ENCODE results near the gene STK38.
"Not testable (repeated sequence)": the region's sequence is repeated elsewhere in the genome, so short reads cannot be mapped to it uniquely, and the experiment has no call there.

STK38 gene

GRCh38 chr6:36459501-36459900 lies 87.8 kb downstream of the STK38 start:
- Histone ChIP-seq H2BK15ac (ENCODE audit: low read length) (no peak overlapping the region), H3K4me2 (ENCODE audit: insufficient read depth, low read length, poor library complexity, severe bottlenecking) (no peak overlapping the region), H3K27me3 (ENCODE audit: control insufficient read depth in 3 of 3, insufficient read depth in 3 of 3, low read depth in 1 of 3, low read length in 3 of 3) (no peaks in the 10 kb centered on the region), H4K8ac (ENCODE audit: low read depth, low read length) (no peak overlapping the region), H2AK5ac (ENCODE audit: low read depth, low read length) (no peak overlapping the region), H2BK12ac (ENCODE audit: low read length) (no peak overlapping the region), H3K18ac (ENCODE audit: low read length) (no peak overlapping the region), H3K9me3 (replicated peaks in 1 of 2; ENCODE audit: control insufficient read depth in 2 of 2, insufficient read depth in 1 of 2, low read depth in 1 of 2, low read length in 2 of 2) (peaks cover 0 to 5% of the 10 kb centered on the region in 2 donors), H3K14ac (ENCODE audit: low read length) (no peak overlapping the region), H3K79me1 (ENCODE audit: low read depth, low read length) (no peaks in the 10 kb centered on the region), H3K23ac (ENCODE audit: low read depth, low read length, poor library complexity) (no peak overlapping the region), H2AFZ (ENCODE audit: low read length) (no peak overlapping the region), H3K9ac (ENCODE audit: low read depth, low read length, poor library complexity) (no peak overlapping the region), H3K36me3 (replicated peaks in 1 of 2; ENCODE audit: control insufficient read depth in 2 of 2, insufficient read depth in 2 of 2, low read length in 2 of 2) (peaks cover 1 to 21% of the 10 kb centered on the region in 2 donors), H3K4me1 (ENCODE audit: control insufficient read depth in 2 of 2, insufficient read depth in 1 of 2, low read depth in 1 of 2, low read length in 2 of 2) (no peaks in the 10 kb centered on the region), H4K91ac (ENCODE audit: low read depth, low read length, poor library complexity) (no peak overlapping the region), H2BK5ac (ENCODE audit: low read length) (no peak overlapping the region), H3K4ac (ENCODE audit: low read length) (no peak overlapping the region), H2BK120ac (ENCODE audit: low read depth, low read length) (no peak overlapping the region), H3K27ac (replicated peaks; ENCODE audit: low read length) (no peak overlapping the region), H3K4me3 (ENCODE audit: low read length in 2 of 2) (no peak overlapping the region)
- no peak for DNase-seq (ENCODE audit: low spot score)

GRCh38 chr6:36455486-36456027 lies 91.7 kb downstream of the STK38 start:
- Histone ChIP-seq H3K14ac (ENCODE audit: low read length) (no peak overlapping the region), H2BK120ac (ENCODE audit: low read depth, low read length) (no peak overlapping the region)

GRCh38 chr6:36452897-36453296 lies 94.4 kb downstream of the STK38 start:
- not testable (repeated sequence) for H2BK120ac ChIP-seq (ENCODE audit: low read depth, low read length); DNase-seq (ENCODE audit: low spot score)
- WGBS, 2 donors (ENCODE audit: extremely low coverage in 2 of 2, insufficient read length in 2 of 2, insufficient replicate concordance in 1 of 2), result no CpG with 5 or more reads among the region's 8 CpGs

More at GRCh38 chr6:36455486-36456027, 91.7 kb downstream of the STK38 start:
- Histone ChIP-seq H2AFZ (ENCODE audit: low read length) (no peak overlapping the region), H3K4ac (ENCODE audit: low read length) (no peak overlapping the region), H3K23ac (ENCODE audit: low read depth, low read length, poor library complexity) (no peak overlapping the region), H2AK5ac (ENCODE audit: low read depth, low read length) (no peak overlapping the region), H2BK15ac (ENCODE audit: low read length) (no peak overlapping the region), H4K8ac (ENCODE audit: low read depth, low read length) (no peak overlapping the region), H4K91ac (ENCODE audit: low read depth, low read length, poor library complexity) (no peak overlapping the region), H3K18ac (ENCODE audit: low read length) (no peak overlapping the region), H3K4me2 (ENCODE audit: insufficient read depth, low read length, poor library complexity, severe bottlenecking) (no peak overlapping the region), H3K4me1 (ENCODE audit: control insufficient read depth in 2 of 2, insufficient read depth in 1 of 2, low read depth in 1 of 2, low read length in 2 of 2) (no peaks in the 10 kb centered on the region), H3K27ac (replicated peaks; ENCODE audit: low read length) (no peak overlapping the region), H3K4me3 (ENCODE audit: low read length in 2 of 2) (no peak overlapping the region), H2BK12ac (ENCODE audit: low read length) (no peak overlapping the region), H3K9me3 (replicated peaks in 1 of 2; ENCODE audit: control insufficient read depth in 2 of 2, insufficient read depth in 1 of 2, low read depth in 1 of 2, low read length in 2 of 2) (no peaks in the 10 kb centered on the region), H3K79me1 (ENCODE audit: low read depth, low read length) (peaks cover 3% of the 10 kb centered on the region), H3K27me3 (ENCODE audit: control insufficient read depth in 3 of 3, insufficient read depth in 3 of 3, low read depth in 1 of 3, low read length in 3 of 3) (no peaks in the 10 kb centered on the region), H2BK5ac (ENCODE audit: low read length) (no peak overlapping the region), H3K36me3 (replicated peaks in 1 of 2; ENCODE audit: control insufficient read depth in 2 of 2, insufficient read depth in 2 of 2, low read length in 2 of 2) (peaks cover 0 to 43% of the 10 kb centered on the region in 2 donors), H3K9ac (ENCODE audit: low read depth, low read length, poor library complexity) (no peak overlapping the region)
- no peak for DNase-seq (ENCODE audit: low spot score)
- WGBS, 2 donors (ENCODE audit: extremely low coverage in 2 of 2, insufficient read length in 2 of 2, insufficient replicate concordance in 1 of 2), result no CpG with 5 or more reads among the region's 3 CpGs

GRCh38 chr6:36449173-36449572 lies 98.1 kb downstream of the STK38 start:
- peaks cover 0 to 44% of the 10 kb centered on the region in 2 donors for H3K36me3 ChIP-seq (replicated peaks in 1 of 2; ENCODE audit: control insufficient read depth in 2 of 2, insufficient read depth in 2 of 2, low read length in 2 of 2)
- not testable (repeated sequence) for H2AK5ac ChIP-seq (ENCODE audit: low read depth, low read length); H4K91ac ChIP-seq (ENCODE audit: low read depth, low read length, poor library complexity); H3K18ac ChIP-seq (ENCODE audit: low read length); H3K9me3 ChIP-seq (replicated peaks in 1 of 2; ENCODE audit: control insufficient read depth in 2 of 2, insufficient read depth in 1 of 2, low read depth in 1 of 2, low read length in 2 of 2); H3K27me3 ChIP-seq (ENCODE audit: control insufficient read depth in 3 of 3, insufficient read depth in 3 of 3, low read depth in 1 of 3, low read length in 3 of 3); H3K79me1 ChIP-seq (ENCODE audit: low read depth, low read length); H2BK120ac ChIP-seq (ENCODE audit: low read depth, low read length); H3K4me2 ChIP-seq (ENCODE audit: insufficient read depth, low read length, poor library complexity, severe bottlenecking); H2BK12ac ChIP-seq (ENCODE audit: low read length); H2BK15ac ChIP-seq (ENCODE audit: low read length); H2BK5ac ChIP-seq (ENCODE audit: low read length); H3K4me3 ChIP-seq (ENCODE audit: low read length in 2 of 2); H3K27ac ChIP-seq (replicated peaks; ENCODE audit: low read length); H2AFZ ChIP-seq (ENCODE audit: low read length); H3K14ac ChIP-seq (ENCODE audit: low read length); H4K8ac ChIP-seq (ENCODE audit: low read depth, low read length); H3K23ac ChIP-seq (ENCODE audit: low read depth, low read length, poor library complexity); DNase-seq (ENCODE audit: low spot score); H3K4me1 ChIP-seq (ENCODE audit: control insufficient read depth in 2 of 2, insufficient read depth in 1 of 2, low read depth in 1 of 2, low read length in 2 of 2); H3K4ac ChIP-seq (ENCODE audit: low read length); H3K9ac ChIP-seq (ENCODE audit: low read depth, low read length, poor library complexity)
- WGBS, 2 donors (ENCODE audit: extremely low coverage in 2 of 2, insufficient read length in 2 of 2, insufficient replicate concordance in 1 of 2), result no CpG with 5 or more reads among the region's 10 CpGs

More at GRCh38 chr6:36452897-36453296, 94.4 kb downstream of the STK38 start:
- not testable (repeated sequence) for H3K27me3 ChIP-seq (ENCODE audit: control insufficient read depth in 3 of 3, insufficient read depth in 3 of 3, low read depth in 1 of 3, low read length in 3 of 3); H3K9ac ChIP-seq (ENCODE audit: low read depth, low read length, poor library complexity); H3K79me1 ChIP-seq (ENCODE audit: low read depth, low read length); H3K4me1 ChIP-seq (ENCODE audit: control insufficient read depth in 2 of 2, insufficient read depth in 1 of 2, low read depth in 1 of 2, low read length in 2 of 2); H2BK5ac ChIP-seq (ENCODE audit: low read length); H3K18ac ChIP-seq (ENCODE audit: low read length); H2BK15ac ChIP-seq (ENCODE audit: low read length); H4K91ac ChIP-seq (ENCODE audit: low read depth, low read length, poor library complexity); H2AK5ac ChIP-seq (ENCODE audit: low read depth, low read length); H2BK12ac ChIP-seq (ENCODE audit: low read length); H3K4ac ChIP-seq (ENCODE audit: low read length); H3K27ac ChIP-seq (replicated peaks; ENCODE audit: low read length); H4K8ac ChIP-seq (ENCODE audit: low read depth, low read length); H3K4me2 ChIP-seq (ENCODE audit: insufficient read depth, low read length, poor library complexity, severe bottlenecking); H2AFZ ChIP-seq (ENCODE audit: low read length); H3K4me3 ChIP-seq (ENCODE audit: low read length in 2 of 2); H3K14ac ChIP-seq (ENCODE audit: low read length); H3K9me3 ChIP-seq (replicated peaks in 1 of 2; ENCODE audit: control insufficient read depth in 2 of 2, insufficient read depth in 1 of 2, low read depth in 1 of 2, low read length in 2 of 2); H3K23ac ChIP-seq (ENCODE audit: low read depth, low read length, poor library complexity)
- H3K36me3 ChIP-seq (replicated peaks in 1 of 2; ENCODE audit: control insufficient read depth in 2 of 2, insufficient read depth in 2 of 2, low read length in 2 of 2), result peaks cover 0 to 49% of the 10 kb centered on the region in 2 donors
